Erythroblast (primary cell): ENCODE data around the gene THAP7.

ENCODE experiments used
- GATA1 ChIP-seq: IDR thresholded peaks from 2 replicates; pipeline ENCODE4 v1.6.1; 2011; ENCODE audit warnings: low read depth, mild to moderate bottlenecking, control low read depth, low read length, moderate library complexity
- POLR2A ChIP-seq: IDR thresholded peaks from 2 replicates; pipeline ENCODE4 v1.6.1; 2011; ENCODE audit warnings: mild to moderate bottlenecking, low read length

DNA sequence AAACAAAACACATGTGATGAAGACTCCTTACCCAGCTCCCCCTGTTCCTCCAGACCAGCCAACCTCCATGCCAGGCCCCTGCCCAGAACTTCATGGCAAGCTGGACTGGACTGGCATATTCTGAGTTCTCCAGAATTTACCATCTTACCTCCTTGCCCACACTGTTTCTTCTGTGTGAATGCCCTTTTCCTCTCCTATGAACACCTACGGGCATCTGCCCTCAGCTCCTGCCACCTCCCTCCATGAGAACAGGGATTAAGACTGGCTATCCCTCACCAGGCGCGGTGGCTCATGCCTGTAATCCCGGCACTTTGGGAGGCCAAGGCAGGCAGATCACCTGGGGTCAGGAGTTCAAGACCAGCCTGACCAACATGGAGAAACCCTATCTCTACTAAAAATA, 41.3 kb downstream of the THAP7 start:
- TF ChIP-seq GATA1 (no peak), POLR2A (no peak)
